ENCODE results near the gene ARF1.

Gene ARF1

GRCh38 chr1:228043281-228043848 lies 39.1 kb upstream of the ARF1 start:
- H3K4me1 Mint-ChIP-seq: no peaks in the 10 kb centered on the region
- H3K9me3 Mint-ChIP-seq: no peaks in the 10 kb centered on the region
- ATAC-seq (replicated peaks; ENCODE audit: extremely low read depth, poor library complexity, severe bottlenecking): no peak
- no peaks in the 10 kb centered on the region for H3K27me3 Mint-ChIP-seq
- no peaks in the 10 kb centered on the region for H3K36me3 Mint-ChIP-seq (ENCODE audit: insufficient read depth)
- DNase-seq (ENCODE audit: low spot score in 2 of 2): no peak
- H3K4me3 Mint-ChIP-seq: no peak overlapping the region
- H3K27ac Mint-ChIP-seq (ENCODE audit: low read depth): no peak overlapping the region

- no peak for ATAC-seq (replicated peaks; ENCODE audit: extremely low read depth, poor library complexity, severe bottlenecking)
- H3K27me3 Mint-ChIP-seq: peaks cover 12% of the 10 kb centered on the region
These were observed 37.5 kb upstream of the ARF1 start for GRCh38 chr1:228044961-228045360.

GRCh38 chr1:228045405-228045804 lies 37.1 kb upstream of the ARF1 start:
- no peaks in the 10 kb centered on the region for H3K4me1 Mint-ChIP-seq

More at GRCh38 chr1:228044961-228045360, 37.5 kb upstream of the ARF1 start:
- Mint-ChIP-seq H3K36me3 (ENCODE audit: insufficient read depth) (no peaks in the 10 kb centered on the region), H3K9me3 (no peaks in the 10 kb centered on the region), H3K4me1 (no peaks in the 10 kb centered on the region), H3K4me3 (no peak overlapping the region), H3K27ac (ENCODE audit: low read depth) (no peak overlapping the region)
- DNase-seq (ENCODE audit: low spot score in 2 of 2): no peak

GRCh38 chr1:228045871-228046270 lies 36.6 kb upstream of the ARF1 start:
- DNase-seq (ENCODE audit: low spot score in 2 of 2) (no peak), ATAC-seq (replicated peaks; ENCODE audit: extremely low read depth, poor library complexity, severe bottlenecking) (no peak)
- H3K27me3 Mint-ChIP-seq: peaks cover 20% of the 10 kb centered on the region
- no peaks in the 10 kb centered on the region for H3K9me3 Mint-ChIP-seq
- no peaks in the 10 kb centered on the region for H3K4me1 Mint-ChIP-seq
- H3K4me3 Mint-ChIP-seq: no peak overlapping the region
- H3K36me3 Mint-ChIP-seq (ENCODE audit: insufficient read depth): no peaks in the 10 kb centered on the region
- no peak overlapping the region for H3K27ac Mint-ChIP-seq (ENCODE audit: low read depth)

More at GRCh38 chr1:228045405-228045804, 37.1 kb upstream of the ARF1 start:
- Mint-ChIP-seq H3K36me3 (ENCODE audit: insufficient read depth) (no peaks in the 10 kb centered on the region), H3K27ac (ENCODE audit: low read depth) (no peak overlapping the region), H3K9me3 (no peaks in the 10 kb centered on the region), H3K4me3 (no peak overlapping the region), H3K27me3 (peaks cover 16% of the 10 kb centered on the region)
- ATAC-seq (replicated peaks; ENCODE audit: extremely low read depth, poor library complexity, severe bottlenecking): no peak
- DNase-seq (ENCODE audit: low spot score in 2 of 2): no peak

GRCh38 chr1:228046421-228047182 lies 35.9 kb upstream of the ARF1 start:
- Mint-ChIP-seq H3K9me3 (no peaks in the 10 kb centered on the region), H3K27ac (ENCODE audit: low read depth) (no peak overlapping the region), H3K4me1 (no peaks in the 10 kb centered on the region), H3K4me3 (no peak overlapping the region), H3K36me3 (ENCODE audit: insufficient read depth) (no peaks in the 10 kb centered on the region), H3K27me3 (peaks cover 24% of the 10 kb centered on the region)
- DNase-seq (ENCODE audit: low spot score in 2 of 2) (no peak), ATAC-seq (replicated peaks; ENCODE audit: extremely low read depth, poor library complexity, severe bottlenecking) (no peak)

- Mint-ChIP-seq H3K27ac (ENCODE audit: low read depth) (no peak overlapping the region), H3K9me3 (no peaks in the 10 kb centered on the region), H3K4me1 (no peaks in the 10 kb centered on the region), H3K27me3 (peaks cover 30% of the 10 kb centered on the region), H3K36me3 (ENCODE audit: insufficient read depth) (no peaks in the 10 kb centered on the region), H3K4me3 (no peak overlapping the region)
- ATAC-seq (replicated peaks; ENCODE audit: extremely low read depth, poor library complexity, severe bottlenecking) (no peak), DNase-seq (ENCODE audit: low spot score in 2 of 2) (no peak)
These were observed 35.4 kb upstream of the ARF1 start for GRCh38 chr1:228047183-228047466.

- H3K4me3 Mint-ChIP-seq: no peak overlapping the region
- no peaks in the 10 kb centered on the region for H3K4me1 Mint-ChIP-seq
- H3K27me3 Mint-ChIP-seq: peaks cover 40% of the 10 kb centered on the region
- H3K36me3 Mint-ChIP-seq (ENCODE audit: insufficient read depth): no peaks in the 10 kb centered on the region
- H3K27ac Mint-ChIP-seq (ENCODE audit: low read depth): no peak overlapping the region
- ATAC-seq (replicated peaks; ENCODE audit: extremely low read depth, poor library complexity, severe bottlenecking): no peak
- no peaks in the 10 kb centered on the region for H3K9me3 Mint-ChIP-seq
- no peak for DNase-seq (ENCODE audit: low spot score in 2 of 2)
These were observed 34.4 kb upstream of the ARF1 start for GRCh38 chr1:228048120-228048519.

GRCh38 chr1:228048659-228049298 lies 33.7 kb upstream of the ARF1 start:
- Mint-ChIP-seq H3K27me3 (peaks cover 46% of the 10 kb centered on the region), H3K4me1 (no peaks in the 10 kb centered on the region), H3K4me3 (no peak overlapping the region), H3K36me3 (ENCODE audit: insufficient read depth) (no peaks in the 10 kb centered on the region), H3K9me3 (no peaks in the 10 kb centered on the region), H3K27ac (ENCODE audit: low read depth) (no peak overlapping the region)
- ATAC-seq (replicated peaks; ENCODE audit: extremely low read depth, poor library complexity, severe bottlenecking) (no peak), DNase-seq (ENCODE audit: low spot score in 2 of 2) (no peak)

GRCh38 chr1:228050571-228051231 lies 31.8 kb upstream of the ARF1 start:
- Mint-ChIP-seq H3K4me1 (no peaks in the 10 kb centered on the region), H3K9me3 (no peaks in the 10 kb centered on the region), H3K27me3 (peaks cover 49% of the 10 kb centered on the region), H3K27ac (ENCODE audit: low read depth) (no peak overlapping the region), H3K36me3 (ENCODE audit: insufficient read depth) (no peaks in the 10 kb centered on the region), H3K4me3 (no peak overlapping the region)
- no peak for DNase-seq (ENCODE audit: low spot score in 2 of 2)
- ATAC-seq (replicated peaks; ENCODE audit: extremely low read depth, poor library complexity, severe bottlenecking): no peak

GRCh38 chr1:228058172-228058948 lies 24.1 kb upstream of the ARF1 start:
- DNase-seq (ENCODE audit: low spot score in 2 of 2) (no peak), ATAC-seq (replicated peaks; ENCODE audit: extremely low read depth, poor library complexity, severe bottlenecking) (no peak)
- no peaks in the 10 kb centered on the region for H3K9me3 Mint-ChIP-seq
- H3K4me1 Mint-ChIP-seq: peaks cover 11% of the 10 kb centered on the region
- H3K36me3 Mint-ChIP-seq (ENCODE audit: insufficient read depth): no peaks in the 10 kb centered on the region
- no peak overlapping the region for H3K27ac Mint-ChIP-seq (ENCODE audit: low read depth)
- H3K27me3 Mint-ChIP-seq: peaks cover 29% of the 10 kb centered on the region
- peak overlapping the region; percentile 58 for H3K4me3 Mint-ChIP-seq

- no peaks in the 10 kb centered on the region for H3K36me3 Mint-ChIP-seq (ENCODE audit: insufficient read depth)
These were observed 23.4 kb upstream of the ARF1 start for GRCh38 chr1:228058949-228059633.

More at GRCh38 chr1:228058949-228059633, 23.4 kb upstream of the ARF1 start:
- Mint-ChIP-seq H3K9me3 (no peaks in the 10 kb centered on the region), H3K4me1 (peaks cover 11% of the 10 kb centered on the region), H3K27ac (ENCODE audit: low read depth) (no peak overlapping the region), H3K4me3 (peak overlapping the region; percentile 58), H3K27me3 (peaks cover 22% of the 10 kb centered on the region)
- ATAC-seq (replicated peaks; ENCODE audit: extremely low read depth, poor library complexity, severe bottlenecking): peak; percentile 90
- peak; percentile 43 to 56 for DNase-seq (ENCODE audit: low spot score in 2 of 2)

Measured in central memory CD8-positive, alpha-beta T cell (primary cell).